CD4-positive, alpha-beta T cell treated with Interleukin-17A for 4 hours (primary cell): Measurements from ENCODE around the gene AARS2.

Source experiments
- DNase-seq: peaks from one replicate; pipeline ENCODE4 v3.0.0-alpha.2; 2020; ENCODE audit warnings: mixed read lengths

The AARS2 gene

GRCh38 chr6:44273617-44274016, 39.5 kb downstream of the AARS2 start:
- no peak for DNase-seq

- DNase-seq, result no peak
These were observed 40.1 kb downstream of the AARS2 start for GRCh38 chr6:44272999-44273566.

- DNase-seq, result no peak
These were observed 40.6 kb downstream of the AARS2 start for GRCh38 chr6:44272529-44272928.

GRCh38 chr6:44271914-44272313, 41.2 kb downstream of the AARS2 start:
- DNase-seq, result no peak

- no peak for DNase-seq
These were observed 41.8 kb downstream of the AARS2 start for GRCh38 chr6:44271406-44271723.

- peak; percentile 30 for DNase-seq
These were observed 42.4 kb downstream of the AARS2 start for GRCh38 chr6:44270526-44271405.

- DNase-seq, result peak; percentile 39
These were observed 43.1 kb downstream of the AARS2 start, which contains the start of gene TMEM151B for GRCh38 chr6:44269921-44270525. Gene TMEM151B (plus strand): TSS chr6:44270450. CDS start chr6:44270743, 293 bp downstream.

GRCh38 chr6:44269178-44269920, 43.8 kb downstream of the AARS2 start:
- DNase-seq, result no peak

GRCh38 chr6:44268095-44268628, 45.0 kb downstream of the AARS2 start:
- DNase-seq, result peak; percentile 72

- DNase-seq, result no peak
These were observed 45.9 kb downstream of the AARS2 start for GRCh38 chr6:44267252-44267651.

GRCh38 chr6:44266347-44266746, 46.8 kb downstream of the AARS2 start:
- DNase-seq, result no peak

- DNase-seq, result no peak
These were observed 47.4 kb downstream of the AARS2 start for GRCh38 chr6:44265722-44266233.

- peak; percentile 96 for DNase-seq
These were observed 48.0 kb downstream of the AARS2 start, which contains the start of gene NFKBIE for GRCh38 chr6:44265007-44265721. Gene NFKBIE (minus strand): TSS chr6:44265551. CDS start chr6:44265346, 205 bp downstream.

GRCh38 chr6:44264154-44265006, 48.8 kb downstream of the AARS2 start:
- DNase-seq, result peak; percentile 54

GRCh38 chr6:44263354-44264100, 49.6 kb downstream of the AARS2 start:
- peak; percentile 37 for DNase-seq

- DNase-seq, result no peak
These were observed 50.4 kb downstream of the AARS2 start for GRCh38 chr6:44262467-44263353.

GRCh38 chr6:44261581-44261980, 51.6 kb downstream of the AARS2 start:
- no peak for DNase-seq

- no peak for DNase-seq
These were observed 52.5 kb downstream of the AARS2 start for GRCh38 chr6:44260451-44261297.
